Lower leg skin (tissue), 4 donors: Measurements from ENCODE around the gene KCTD18. TPM values are rescaled to one million over a fixed set of nuclear protein-coding genes. Genes with fewer than 3 reads are reported as not detected.
A peak's percentile ranks its signal among the peaks of the same experiment; 100 is the strongest.

Source experiments
- DNase-seq, 2 donors: peaks; one replicate each; pipeline ENCODE4 v3.0.0-alpha.2; 2019; ENCODE audit warnings: low spot score in 2 of 2
- H3K4me3 ChIP-seq: fragments of 200-600 bp; sonication (generic); 2 replicates; pipeline ENCODE4 v1.5.1; 2017; ENCODE audit warnings: mild to moderate bottlenecking, low read depth; ENCODE audit not compliant: poor library complexity, severe bottlenecking
- POLR2A ChIP-seq, 2 donors: fragments of 450-650 bp; IDR thresholded peaks; one replicate each; pipeline ENCODE4 v1.6.1; 2016 to 2017; ENCODE audit warnings: antibody characterized with exemption in 2 of 2, mild to moderate bottlenecking in 1 of 2, moderate library complexity in 1 of 2
- WGBS, 2 donors: methylation state at CpG; one replicate each; pipeline ENCODE4 v1.1.5; 2018; 5-methylcytosine and 5-hydroxymethylcytosine counted together
- intact Hi-C: fragments of 100-400 bp; cut with DNase I; formaldehyde crosslinking; loops from one replicate; pipeline ENCODE4 v1.15.0; 2023; ENCODE audit warnings: low total_unique reads
- total RNA-seq, 4 donors: library from RNA; depleted of rRNA; stranded (reverse); fragments of >200 nt; gene quantifications; one replicate each; pipeline ENCODE4 v1.1.0, GENCODE V29; 2016
- TF ChIP-seq, protein P1 (sequence below), 3 donors: fragments of 450-650 bp; IDR thresholded peaks; one replicate each; pipeline ENCODE4 v1.5.1; 2016; ENCODE audit warnings: antibody characterized with exemption in 3 of 3, mild to moderate bottlenecking in 3 of 3, moderate library complexity in 2 of 3

The KCTD18 gene
- total RNA-seq, 4 donors from 2014 or later = 16.9 to 26.2 (median 21.9) TPM

GRCh38 chr2:200470230-200470629 is 39.6 kb downstream of the KCTD18 start:
- TF ChIP-seq, protein P1, sequence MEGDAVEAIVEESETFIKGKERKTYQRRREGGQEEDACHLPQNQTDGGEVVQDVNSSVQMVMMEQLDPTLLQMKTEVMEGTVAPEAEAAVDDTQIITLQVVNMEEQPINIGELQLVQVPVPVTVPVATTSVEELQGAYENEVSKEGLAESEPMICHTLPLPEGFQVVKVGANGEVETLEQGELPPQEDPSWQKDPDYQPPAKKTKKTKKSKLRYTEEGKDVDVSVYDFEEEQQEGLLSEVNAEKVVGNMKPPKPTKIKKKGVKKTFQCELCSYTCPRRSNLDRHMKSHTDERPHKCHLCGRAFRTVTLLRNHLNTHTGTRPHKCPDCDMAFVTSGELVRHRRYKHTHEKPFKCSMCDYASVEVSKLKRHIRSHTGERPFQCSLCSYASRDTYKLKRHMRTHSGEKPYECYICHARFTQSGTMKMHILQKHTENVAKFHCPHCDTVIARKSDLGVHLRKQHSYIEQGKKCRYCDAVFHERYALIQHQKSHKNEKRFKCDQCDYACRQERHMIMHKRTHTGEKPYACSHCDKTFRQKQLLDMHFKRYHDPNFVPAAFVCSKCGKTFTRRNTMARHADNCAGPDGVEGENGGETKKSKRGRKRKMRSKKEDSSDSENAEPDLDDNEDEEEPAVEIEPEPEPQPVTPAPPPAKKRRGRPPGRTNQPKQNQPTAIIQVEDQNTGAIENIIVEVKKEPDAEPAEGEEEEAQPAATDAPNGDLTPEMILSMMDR (IDR thresholded peaks at IDR 0.05) = no peak
- no peak for TF ChIP-seq POLR2A (IDR thresholded peaks at IDR 0.05)
- 67 to 81% methylated on average over 3 of the region's 3 CpGs for WGBS, 2 donors
- no peak overlapping the region for H3K4me3 ChIP-seq
- intact Hi-C loops = no loop called here
- DNase-seq = no peak

GRCh38 chr2:200469708-200470211 is 40.1 kb downstream of the KCTD18 start:
- TF ChIP-seq, protein P1 (IDR thresholded peaks at IDR 0.05) = no peak
- no peak for TF ChIP-seq POLR2A (IDR thresholded peaks at IDR 0.05)
- intact Hi-C loops = no loop called here
- WGBS, 2 donors = 88 to 91% methylated on average over 13 of the region's 13 CpGs

GRCh38 chr2:200467806-200468681 is 41.8 kb downstream of the KCTD18 start:
- TF ChIP-seq, protein P1 (IDR thresholded peaks at IDR 0.05) = no peak
- no peak for TF ChIP-seq POLR2A (IDR thresholded peaks at IDR 0.05)
- whole genome bisulfite sequencing, 2 donors = 85 to 86% methylated on average over 8 of the region's 8 CpGs
- intact Hi-C loops = no loop called here
- H3K4me3 ChIP-seq = no peak overlapping the region
- no peak for DNase-seq

More at GRCh38 chr2:200469708-200470211, 40.1 kb downstream of the KCTD18 start:
- no peak overlapping the region for H3K4me3 ChIP-seq
- no peak for DNase-seq

DNA sequence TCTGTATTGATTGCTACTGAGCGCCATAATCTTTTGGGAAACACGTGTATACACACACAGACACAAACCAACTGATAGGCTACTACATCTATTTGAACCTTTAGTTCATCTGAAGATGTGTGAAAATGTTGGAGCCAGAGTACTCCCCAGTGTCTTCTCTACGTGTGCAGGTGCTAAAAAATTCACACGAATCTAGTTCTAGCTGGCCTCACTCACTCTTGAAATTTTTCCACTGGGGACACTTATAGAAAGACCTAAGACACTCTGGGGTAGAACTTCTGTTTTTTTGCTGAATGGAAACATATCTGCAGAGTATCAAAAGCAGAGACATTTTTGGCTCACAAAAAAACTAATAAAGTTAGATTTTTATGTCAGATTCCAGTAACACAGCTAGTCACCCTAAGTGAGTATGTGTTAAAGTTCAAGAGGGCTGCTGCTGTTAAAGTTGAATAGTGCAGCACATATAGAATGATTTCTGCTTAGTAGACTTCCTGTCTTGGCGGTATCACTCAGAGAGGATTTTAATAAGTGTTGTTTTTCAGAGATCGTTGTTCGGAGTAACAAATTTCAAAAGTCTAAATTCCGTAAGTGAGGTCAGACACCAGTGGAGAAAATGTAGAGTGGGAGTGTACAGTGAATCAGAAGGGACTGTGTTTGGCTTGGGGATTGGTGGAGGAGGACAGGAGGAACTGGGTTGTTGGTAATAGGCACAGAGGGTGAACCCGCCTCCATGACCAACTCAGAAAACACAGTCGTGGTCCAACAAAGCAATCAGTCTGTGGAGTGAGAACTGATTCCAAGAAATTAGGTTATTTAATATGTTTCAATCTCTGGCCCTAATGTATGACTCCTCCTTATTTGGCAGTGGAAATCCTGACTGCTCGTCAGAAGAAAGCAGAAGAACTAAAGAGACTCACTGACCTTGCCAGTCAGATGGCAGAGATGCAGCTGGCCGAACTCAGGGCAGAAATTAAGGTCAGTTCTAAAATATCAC is 43.1 kb downstream of the KCTD18 start:
- 56 to 65% methylated on average over 12 of the region's 12 CpGs for WGBS, 2 donors
- TF ChIP-seq POLR2A (IDR thresholded peaks at IDR 0.05) = no peak
- TF ChIP-seq, protein P1 (IDR thresholded peaks at IDR 0.05) = no peak
- peak in 1 of 2 donors; percentile 45 for DNase-seq
- intact Hi-C loops = no loop called here
- H3K4me3 ChIP-seq = no peak overlapping the region

GRCh38 chr2:200463452-200463851 is 46.4 kb downstream of the KCTD18 start:
- TF ChIP-seq, protein P1 (IDR thresholded peaks at IDR 0.05) = no peak
- no peak for TF ChIP-seq POLR2A (IDR thresholded peaks at IDR 0.05)
- no peak for DNase-seq
- 92 to 93% methylated on average over 2 of the region's 2 CpGs for WGBS, 2 donors
- no peak overlapping the region for H3K4me3 ChIP-seq
- intact Hi-C loops = no loop called here
